NCI-H1694 (cell line): ENCODE data around the gene ENTPD1.
A peak's percentile ranks its signal among the peaks of the same experiment; 100 is the strongest.
"Not testable (repeated sequence)": the region's sequence is repeated elsewhere in the genome, so short reads cannot be mapped to it uniquely, and the experiment has no call there.

ENCODE experiments used
- DNase-seq: peaks from one replicate; lab custom pipeline; 2025; lab: John Stamatoyannopoulos, UW

Gene ENTPD1, protein sequence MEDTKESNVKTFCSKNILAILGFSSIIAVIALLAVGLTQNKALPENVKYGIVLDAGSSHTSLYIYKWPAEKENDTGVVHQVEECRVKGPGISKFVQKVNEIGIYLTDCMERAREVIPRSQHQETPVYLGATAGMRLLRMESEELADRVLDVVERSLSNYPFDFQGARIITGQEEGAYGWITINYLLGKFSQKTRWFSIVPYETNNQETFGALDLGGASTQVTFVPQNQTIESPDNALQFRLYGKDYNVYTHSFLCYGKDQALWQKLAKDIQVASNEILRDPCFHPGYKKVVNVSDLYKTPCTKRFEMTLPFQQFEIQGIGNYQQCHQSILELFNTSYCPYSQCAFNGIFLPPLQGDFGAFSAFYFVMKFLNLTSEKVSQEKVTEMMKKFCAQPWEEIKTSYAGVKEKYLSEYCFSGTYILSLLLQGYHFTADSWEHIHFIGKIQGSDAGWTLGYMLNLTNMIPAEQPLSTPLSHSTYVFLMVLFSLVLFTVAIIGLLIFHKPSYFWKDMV

DNA sequence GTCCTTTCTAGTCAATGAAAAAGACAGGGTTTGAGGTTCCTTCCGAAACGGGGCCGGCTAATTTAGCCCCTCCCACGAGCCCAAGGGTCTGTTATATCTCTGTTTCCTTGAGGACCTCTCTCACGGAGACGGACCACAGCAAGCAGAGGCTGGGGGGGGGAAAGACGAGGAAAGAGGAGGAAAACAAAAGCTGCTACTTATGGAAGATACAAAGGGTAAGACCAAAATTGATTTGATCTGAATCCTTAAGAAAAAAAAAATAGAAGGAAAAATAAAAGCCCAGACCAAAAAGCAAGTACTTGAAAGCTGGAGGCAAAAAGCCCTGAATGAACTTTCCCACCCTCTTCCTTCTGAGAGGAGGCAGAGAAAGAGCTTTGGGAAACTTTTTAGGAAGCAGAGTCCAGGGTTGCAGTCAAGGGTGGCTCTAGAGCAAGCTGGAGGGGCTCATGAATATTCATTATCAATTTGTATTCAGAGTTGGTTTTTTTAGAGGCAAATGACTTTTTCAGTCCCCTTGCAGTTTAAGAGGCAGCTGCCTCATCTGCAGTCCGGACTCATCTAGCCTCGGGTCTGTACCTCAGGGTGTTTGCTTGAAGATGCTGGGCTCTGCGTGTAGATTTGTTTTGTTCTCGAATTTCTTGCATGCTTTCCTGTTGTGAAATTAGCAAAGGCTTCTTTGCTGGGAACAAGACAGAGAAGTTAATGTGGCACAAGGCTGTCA, at the start of gene ENTPD1:
Gene ENTPD1, plus strand, starts transcription at position 123 of the 721 bp plus-strand sequence. Its CDS starts 77 bp downstream, at position 200.
- no peak for DNase-seq

- no peak for DNase-seq
Observed at GRCh38 chr10:95706573-95706972, 49.4 kb upstream of the ENTPD1 start.

- DNase-seq: no peak
Observed at GRCh38 chr10:95706990-95707389, 49.0 kb upstream of the ENTPD1 start.

DNA sequence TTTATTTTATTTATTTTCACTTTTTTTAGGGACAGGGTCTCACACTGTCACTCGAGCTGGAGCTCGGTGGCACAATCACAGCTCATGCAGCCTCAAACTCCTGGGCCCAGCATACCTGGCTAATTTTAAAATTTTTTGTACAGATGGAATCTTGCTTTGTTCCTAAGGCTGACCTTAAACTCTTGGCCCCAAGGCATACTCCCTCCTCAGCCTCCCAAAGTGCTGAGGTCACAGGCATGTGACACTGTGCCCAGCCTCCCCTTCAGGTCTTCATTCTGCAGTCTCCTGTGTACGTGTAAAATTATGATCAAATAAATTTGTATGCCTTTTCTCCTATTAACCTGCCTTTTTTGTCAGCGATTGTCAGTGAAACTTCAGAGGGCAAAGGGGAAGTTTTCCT, 44.5 kb upstream of the ENTPD1 start:
- DNase-seq: no peak

DNA sequence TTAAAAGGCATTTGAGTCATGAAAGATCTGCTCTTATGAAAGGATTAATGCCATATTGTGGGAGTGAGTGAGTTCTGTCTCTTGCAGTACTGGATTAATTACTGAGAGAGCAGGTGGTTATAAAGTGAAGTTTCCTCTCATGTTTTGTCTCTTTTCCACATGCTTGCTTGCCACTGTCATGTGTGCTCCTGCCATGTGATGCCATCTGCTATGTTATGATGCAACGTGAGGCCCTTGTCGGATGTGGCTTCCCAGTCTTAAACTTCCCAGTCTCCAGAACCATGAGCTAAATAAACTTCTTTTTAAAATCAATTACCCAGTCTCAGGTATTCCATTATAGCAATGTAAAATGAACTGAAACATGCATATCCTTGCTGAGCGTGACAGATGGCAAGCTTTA, 39.5 kb upstream of the ENTPD1 start:
- DNase-seq: peak; percentile 6

- DNase-seq: no peak
Observed at GRCh38 chr10:95716866-95717265, 39.1 kb upstream of the ENTPD1 start.

DNA sequence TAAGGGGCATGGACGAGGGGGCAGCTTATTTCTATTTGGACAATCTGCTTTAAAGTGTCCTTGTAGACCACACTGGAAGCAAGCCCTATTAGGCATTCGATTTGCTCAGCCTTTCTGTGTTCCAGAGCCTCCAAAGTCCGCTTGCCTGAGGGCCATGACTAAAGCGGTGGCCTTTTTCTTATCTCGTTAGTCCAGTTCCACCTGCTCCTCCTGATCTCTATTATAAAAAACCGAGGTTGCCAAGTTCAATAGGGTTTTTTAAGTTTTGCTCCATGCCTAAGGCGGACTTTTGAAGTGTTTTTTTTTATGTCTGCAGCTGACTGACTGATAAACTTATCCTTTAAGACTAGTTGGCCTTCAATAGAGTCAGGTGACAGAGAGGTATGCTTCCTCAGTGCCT, 35.2 kb upstream of the ENTPD1 start:
- not testable (repeated sequence) for DNase-seq

- DNase-seq: not testable (repeated sequence)
Observed at GRCh38 chr10:95722496-95722895, 33.5 kb upstream of the ENTPD1 start.

DNA sequence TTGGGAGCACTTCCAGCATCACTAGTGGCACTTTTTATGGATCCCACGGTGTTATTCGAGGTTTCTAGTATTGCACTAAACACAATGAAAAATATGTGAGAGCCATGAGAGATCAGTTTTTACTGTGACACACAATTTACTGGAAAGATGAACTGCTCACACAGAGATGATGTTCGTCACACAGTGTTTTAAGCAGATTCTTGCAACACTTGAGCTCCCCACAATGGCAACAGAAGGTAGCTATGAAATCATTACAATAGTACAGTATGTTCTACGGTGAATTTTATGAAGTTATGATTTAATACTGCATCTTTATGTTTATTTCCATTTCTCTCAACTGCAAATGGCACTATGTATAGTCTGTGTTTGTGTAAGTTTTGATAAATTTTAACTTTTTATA, 27.4 kb upstream of the ENTPD1 start:
- DNase-seq: no peak

DNA sequence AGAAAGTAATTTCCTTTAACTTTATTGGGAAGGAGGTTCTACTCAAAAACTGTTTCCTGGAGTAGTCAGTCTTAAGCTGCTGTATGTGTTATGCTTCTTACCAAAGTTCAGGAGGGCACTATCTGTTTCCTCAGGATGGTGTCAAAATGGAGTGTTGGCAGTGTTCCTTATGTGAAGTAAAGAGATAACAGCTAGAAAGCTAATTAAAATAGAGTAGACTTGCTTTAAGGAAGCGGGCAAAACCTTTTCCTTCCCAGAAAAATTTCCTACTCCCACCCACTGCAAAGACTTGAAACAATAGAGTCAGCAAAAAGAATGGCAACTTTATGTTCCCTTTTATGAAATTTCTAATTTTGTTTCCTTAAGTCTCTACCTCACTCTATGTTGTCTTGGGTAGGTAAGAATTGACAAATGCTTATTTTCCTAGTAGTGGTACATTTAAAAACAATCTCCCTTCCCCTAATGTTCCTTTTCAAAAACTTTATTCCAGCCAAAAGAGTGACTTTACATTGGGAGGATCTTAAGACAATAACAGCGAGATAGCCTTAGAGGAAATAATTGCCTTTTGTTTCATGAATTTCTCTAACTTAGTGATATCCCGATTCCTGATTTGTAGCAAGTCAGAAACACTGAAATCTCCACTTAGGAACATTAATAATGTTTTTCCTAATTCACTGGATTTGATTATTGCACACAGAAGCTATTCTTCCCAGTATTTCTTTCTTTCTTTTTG, 26.5 kb upstream of the ENTPD1 start:
- DNase-seq: no peak

DNA sequence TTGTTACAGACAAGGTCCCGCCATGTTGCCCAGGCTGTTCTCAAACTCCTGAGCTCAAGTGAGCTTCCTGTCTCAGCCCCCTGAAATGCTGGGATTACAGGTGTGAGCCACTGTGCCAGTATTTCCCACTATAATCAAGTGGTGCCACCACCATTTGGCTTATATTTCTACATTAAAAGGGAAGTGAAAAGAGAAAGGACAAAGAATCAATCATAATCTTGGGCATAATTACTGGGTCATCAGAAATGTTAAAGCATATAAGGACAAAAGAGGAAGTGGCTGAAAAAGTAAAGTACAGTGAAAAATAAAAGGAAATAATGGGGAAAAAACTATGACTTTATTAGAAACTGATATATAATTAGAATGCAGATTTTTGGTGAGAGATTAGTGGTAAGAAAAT, 25.7 kb upstream of the ENTPD1 start:
- DNase-seq: no peak

DNA sequence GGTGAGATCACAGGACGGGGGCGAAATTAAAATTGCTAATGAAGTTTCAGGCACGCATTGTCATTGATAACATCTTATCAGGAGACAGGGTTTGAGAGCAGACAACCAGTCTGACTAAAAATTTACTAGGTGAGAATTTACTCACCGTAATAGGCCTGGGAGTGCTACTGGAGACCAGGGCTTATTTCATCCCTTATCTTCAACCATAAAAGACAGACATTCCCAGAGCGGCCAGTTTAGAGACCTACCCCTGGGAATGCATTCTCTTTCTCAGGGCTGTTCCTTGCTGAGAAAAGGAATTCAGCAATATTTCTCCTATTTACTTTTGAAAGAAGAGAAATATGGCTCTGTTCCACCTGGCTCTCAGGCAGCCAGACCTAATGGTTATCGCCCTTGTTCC, 23.1 kb upstream of the ENTPD1 start:
- not testable (repeated sequence) for DNase-seq

- DNase-seq: no peak
Observed at GRCh38 chr10:95739056-95739455, 16.9 kb upstream of the ENTPD1 start.

GRCh38 chr10:95741807-95742467, 14.0 kb upstream of the ENTPD1 start:
- DNase-seq: no peak

DNA sequence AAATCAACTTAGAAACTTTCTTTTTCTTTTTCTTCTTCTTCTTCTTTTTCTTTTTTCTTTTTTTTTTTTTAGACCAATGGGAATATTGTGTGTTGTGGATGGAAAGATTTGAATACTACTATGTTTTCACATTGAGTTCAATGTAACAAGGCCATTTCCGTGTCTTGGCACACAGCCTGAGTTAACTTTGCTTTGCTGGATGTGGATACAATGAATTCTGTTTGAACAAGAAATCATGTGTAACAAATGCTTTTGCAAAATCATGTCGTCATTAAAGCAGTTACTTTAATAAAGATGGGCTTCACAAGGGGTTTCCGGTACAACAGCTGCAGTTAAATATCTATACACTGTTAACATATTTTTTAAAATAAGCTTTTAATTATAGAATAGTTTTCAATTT, 13.5 kb upstream of the ENTPD1 start:
- DNase-seq: no peak

GRCh38 chr10:95742962-95743535, 12.9 kb upstream of the ENTPD1 start:
- DNase-seq: no peak

DNA sequence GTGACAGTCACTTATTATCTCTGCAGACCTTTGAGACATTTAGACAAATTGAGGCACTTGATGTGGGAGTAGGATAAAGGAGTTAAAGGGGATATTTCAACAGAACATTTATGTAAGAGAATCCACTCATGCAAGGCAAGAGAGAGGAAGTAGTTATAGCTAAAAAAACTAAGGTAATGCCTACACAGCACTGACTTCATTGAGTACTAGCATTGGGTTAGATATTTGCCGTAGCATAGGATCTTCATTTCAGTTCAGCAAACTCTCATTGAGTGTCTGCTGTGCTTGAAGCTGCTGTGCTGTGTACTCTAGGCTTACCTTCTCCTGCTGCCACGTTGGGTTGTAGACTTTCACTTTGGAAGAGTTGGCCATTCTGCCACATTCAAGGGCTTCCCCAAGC, 10.5 kb upstream of the ENTPD1 start:
- no peak for DNase-seq

- DNase-seq: no peak
Observed at GRCh38 chr10:95748349-95748748, 7.6 kb upstream of the ENTPD1 start.

DNA sequence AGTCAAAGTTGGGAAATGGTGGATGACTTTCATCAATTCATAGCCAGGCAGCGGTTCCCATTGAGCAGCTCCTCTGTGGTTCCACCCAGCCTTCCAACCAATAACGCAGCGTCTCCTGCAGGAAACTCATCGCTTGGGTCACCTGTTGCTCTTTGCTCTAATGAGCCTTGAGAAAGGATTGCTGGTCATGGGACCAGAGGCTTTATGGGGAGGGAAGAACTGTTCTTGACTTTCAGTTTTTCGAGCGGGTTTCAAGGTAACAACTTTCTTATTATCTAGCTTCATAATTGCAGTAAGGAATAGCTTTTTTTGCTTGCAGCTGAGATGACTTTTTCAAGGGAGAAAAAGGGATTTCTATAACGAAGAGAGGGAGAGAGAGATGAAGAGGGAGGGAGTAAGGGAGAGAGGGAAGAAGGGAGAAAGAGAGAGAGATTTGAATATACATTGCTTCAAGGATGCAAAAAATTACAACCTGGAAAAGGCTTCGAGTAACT, 405 bp upstream of the ENTPD1 start:
- DNase-seq: no peak

DNA sequence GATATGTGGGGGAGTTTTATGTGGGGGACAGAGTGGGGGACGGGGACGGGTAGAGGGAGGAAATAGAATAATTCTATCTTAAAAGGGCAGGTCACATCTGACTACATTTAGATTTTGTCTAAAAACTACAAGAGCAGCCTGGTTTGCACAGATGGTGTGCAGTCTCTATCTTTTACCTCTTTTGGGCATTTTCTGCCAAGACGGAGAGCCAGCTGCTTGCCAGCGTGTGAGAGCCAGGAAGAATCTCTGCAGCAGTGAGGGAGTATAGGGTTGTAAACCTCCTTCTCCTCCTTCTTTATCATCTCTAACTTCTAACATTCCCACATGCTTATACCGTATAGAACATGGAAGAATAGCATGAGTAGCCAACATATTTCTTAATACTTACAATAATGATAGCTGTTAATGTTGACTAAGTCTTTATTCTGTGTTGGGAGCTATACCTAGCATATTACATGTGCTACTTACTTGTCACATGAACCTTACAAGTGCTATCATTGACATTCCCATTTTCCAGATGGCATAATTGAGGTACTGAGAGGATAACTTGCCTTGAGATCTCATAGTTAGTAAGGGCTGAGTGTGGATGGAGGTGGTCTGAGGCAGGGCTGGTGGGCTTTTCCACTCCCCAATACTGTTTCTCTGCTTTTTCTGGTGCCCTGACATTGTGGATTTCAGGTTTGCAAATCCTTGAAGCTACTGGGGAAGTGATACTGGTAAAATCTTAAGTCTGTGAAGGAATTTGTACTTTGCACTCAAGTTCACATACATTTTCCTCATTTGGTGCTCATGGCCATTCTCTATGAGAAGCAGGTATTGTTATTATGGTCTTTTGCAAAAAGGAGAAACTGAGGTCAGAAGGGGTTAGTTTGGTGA, 1.1 kb downstream of the ENTPD1 start:
- peak; percentile 23 for DNase-seq
